GM19035 (cell line): ENCODE data around the gene EYS.
"Not testable (repeated sequence)": the region's sequence is repeated elsewhere in the genome, so short reads cannot be mapped to it uniquely, and the experiment has no call there.

Source experiments
- ATAC-seq: cut with Tn5 transposase; IDR thresholded peaks from one replicate; pipeline ENCODE4 v1.9.1; 2021; ENCODE audit not compliant: unreplicated experiment

Gene EYS

DNA sequence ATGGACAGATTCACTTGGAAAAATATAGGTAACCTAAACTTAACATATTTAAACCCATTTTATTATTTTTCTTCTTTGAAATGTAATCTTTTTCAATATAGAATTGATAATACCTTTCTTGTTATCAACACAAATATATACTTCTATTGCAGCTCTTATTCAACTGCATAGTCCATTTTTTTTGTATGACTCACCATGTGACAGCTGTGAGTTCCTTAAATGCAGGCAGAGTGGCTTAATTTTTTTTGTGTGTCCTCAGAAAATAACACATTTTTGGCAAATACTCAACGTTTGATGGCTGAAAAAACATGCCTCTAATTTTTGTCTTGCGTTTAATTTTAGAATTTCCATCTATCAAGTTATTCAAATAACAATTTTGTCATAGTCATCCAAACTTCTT lies 1616.7 kb downstream of the EYS start:
- ATAC-seq = no peak

DNA sequence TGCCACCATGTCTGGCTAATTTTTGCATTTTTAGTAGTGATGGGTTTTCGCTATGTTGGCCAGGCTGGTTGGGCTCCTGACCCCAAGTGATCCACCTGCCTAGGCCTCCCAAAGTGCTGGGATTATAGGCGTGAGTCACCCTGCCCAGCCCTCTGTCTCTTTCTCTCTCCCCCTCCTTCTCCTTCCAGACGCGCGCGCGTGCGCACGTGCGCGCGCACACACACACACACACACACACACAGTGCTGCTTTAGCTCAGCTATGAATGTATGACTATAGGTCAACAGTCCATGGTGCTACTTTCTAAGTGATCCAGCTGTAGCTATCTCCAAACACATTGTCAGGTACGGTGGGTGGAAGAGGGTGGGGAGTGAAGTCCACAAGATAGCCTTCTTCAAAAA lies 1621.9 kb downstream of the EYS start:
- ATAC-seq = no peak

DNA sequence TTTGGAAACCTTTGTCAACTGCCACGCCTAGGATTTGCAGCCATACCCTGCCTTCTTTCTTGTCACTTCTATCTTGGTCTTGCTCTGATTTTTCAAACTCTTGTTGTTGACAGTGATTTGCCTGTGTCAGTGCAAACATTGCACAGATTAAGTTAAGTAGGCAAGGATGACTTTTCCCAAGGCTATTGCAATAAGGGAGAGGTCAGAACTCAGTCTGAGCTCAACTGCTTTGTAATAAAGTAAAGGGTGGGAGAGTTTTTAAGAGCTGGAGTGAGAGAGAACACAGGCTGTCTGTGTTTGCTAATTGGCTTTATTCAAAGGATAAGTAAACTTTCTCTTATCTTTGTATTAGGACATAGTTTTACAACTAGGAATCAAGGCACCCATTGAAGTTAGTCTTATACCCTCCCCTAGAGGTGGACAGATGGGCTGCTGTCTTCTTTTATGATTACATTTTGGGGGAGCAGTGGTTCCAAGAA lies 1622.8 kb downstream of the EYS start:
- no peak for ATAC-seq

DNA sequence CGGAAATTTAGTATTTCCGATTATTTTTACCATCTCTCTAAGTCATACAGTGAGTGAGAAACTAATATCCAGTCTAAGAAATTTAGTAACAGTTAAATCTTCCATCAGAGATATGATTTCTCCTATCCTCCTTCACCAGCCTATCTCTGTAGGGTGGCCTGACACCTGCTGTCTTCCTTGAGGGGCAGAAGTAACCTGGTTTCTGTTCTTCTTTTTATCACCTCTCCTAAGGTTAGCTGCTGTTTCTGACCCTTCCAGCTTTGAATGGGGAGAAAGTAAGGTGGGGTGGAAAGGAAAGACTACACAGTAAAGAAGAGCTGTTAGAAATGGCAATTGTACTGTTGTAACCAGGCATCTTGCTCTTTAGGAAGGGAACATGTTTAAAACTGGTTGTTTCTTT lies 1623.8 kb downstream of the EYS start:
- no peak for ATAC-seq

DNA sequence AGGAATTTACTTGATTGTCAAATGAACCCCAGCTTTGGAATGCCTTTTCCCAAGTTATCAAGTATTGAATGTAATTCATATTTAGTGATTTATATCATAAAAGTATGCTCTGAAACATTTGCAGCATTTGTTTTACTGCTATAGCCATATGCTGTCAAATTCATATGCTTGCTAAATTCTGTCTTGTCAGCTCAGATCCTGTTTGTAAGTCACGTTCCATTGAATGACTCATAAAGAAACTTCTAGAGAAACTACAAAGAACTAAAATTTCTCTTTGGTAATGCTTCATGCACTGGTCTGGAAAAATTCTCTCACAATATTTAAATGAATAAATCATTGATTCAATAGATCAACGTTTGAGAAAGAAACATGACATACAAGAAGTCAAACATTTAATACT lies 1625.6 kb downstream of the EYS start:
- ATAC-seq = no peak

DNA sequence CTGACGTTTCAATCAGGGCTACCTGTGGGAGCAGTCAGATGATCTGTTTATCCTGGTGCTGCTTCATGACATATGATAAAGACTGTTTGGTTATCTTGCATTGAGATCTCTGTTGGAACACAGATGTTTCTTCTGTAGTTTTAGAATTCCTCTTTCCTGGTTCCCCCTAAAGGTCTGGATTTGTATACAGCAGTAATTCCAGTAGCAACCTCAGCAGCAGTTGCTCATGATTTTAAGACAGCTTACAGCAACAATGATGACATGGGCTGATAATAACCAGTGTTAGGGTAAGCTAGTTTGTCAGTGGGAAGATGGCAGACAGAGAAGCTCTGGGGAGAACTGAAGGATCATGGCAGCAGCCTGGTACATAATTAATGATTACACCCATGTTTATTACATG lies 1632.0 kb downstream of the EYS start:
- ATAC-seq = no peak

DNA sequence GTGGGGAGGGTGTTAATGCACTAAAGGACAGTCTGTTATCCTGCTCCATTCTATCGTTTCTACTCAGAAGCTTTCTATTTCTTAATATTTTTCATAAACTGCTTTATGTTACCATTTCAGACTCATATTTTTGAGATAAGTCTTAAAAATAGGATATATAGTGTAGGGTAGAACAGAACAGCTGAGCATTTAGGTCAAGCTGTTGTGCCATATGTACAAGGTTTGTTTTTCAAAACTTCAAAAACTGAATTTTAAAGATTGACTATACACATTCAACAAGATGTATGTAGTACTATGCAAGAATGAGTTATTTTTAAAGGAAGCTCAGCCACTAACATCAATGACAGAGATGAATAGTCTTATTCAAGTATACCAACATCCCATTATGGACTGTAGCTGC lies 1634.3 kb downstream of the EYS start:
- no peak for ATAC-seq

DNA sequence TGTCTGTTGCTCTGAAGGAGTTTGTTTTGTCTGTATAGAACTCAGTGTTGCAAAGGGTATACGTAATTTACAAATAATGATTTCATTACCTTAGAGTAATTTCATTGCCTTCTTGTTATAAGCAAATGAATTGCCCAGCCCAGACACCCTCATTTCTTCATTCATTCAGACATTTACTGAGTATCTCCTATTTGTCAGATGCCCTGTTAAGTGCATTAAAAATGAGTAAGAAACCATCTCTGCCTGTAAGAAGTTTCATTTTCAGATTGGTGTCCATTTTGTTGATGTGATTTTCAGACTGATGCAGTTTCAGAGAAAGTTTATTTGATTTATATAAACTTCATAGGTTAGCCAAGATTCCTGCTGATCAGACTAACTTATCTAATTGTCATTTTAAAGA lies 1642.1 kb downstream of the EYS start:
- ATAC-seq = no peak

DNA sequence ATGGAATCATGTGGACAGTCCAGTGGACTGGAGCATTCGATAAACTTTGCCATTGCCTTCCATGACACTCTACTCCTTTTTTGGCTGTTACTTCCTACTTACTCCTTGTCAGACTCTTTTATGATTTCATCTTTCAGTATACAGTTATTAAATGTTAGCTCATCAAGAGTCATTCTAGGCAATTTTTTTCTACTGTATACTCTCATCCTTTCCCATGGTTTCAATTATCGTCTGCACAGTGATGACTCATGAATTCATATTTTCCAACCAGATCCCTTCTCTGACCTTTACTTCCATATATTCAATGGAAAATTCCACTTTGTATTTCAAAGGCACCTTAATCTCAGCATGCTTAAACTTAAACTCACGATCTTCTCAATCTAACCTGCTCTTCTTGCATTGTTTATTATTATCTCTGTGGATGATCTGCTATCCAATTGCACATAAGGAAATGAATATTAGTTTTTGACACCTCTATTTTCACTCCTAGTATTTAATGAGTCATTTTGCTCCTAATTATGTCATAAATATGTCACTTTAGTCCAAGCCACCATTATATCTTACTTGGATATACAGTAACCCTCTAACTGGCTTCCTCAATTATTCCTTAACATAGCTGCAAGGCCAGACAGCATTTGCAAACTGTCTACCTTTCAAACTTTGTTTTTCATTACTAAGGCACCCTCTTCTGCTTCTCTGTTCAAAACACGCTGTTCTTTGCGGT lies 1643.9 kb downstream of the EYS start:
- ATAC-seq = no peak

DNA sequence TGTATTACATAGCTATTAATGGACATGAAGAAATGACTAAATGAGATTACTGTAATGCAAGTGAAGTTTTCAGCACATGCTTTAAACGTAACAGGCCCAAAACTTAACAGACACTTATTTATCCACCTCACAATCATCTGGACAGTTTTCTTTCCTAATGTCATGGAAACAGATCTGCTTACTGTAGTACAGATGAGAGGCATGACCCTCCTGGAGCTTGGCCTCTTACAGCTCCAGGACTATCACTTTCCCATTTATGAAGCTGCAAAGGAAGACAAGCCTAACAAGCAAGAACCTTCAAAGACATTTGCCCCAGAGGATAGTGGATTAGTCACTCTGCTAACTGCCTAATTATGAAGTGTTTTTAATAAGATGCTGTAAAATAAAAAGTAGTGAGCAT lies 1652.2 kb downstream of the EYS start:
- ATAC-seq = no peak

DNA sequence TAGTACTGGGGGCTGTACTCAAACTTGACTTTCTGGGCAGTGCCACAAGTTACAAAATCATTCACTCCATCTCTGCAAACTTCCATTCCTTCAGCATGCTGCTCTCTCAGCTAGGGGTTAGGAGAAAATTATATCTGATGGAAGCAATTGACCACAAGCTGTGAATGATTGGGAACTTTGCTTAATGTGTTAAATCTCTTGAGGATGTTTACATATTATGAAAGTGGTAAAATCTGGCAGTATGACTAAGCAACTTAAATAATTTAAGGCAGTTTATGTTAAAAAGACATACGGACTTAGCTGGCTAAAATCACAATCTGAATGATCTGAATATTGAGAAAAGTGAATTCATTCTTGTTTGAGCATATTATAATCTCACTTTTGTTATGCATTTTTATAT lies 1656.4 kb downstream of the EYS start:
- ATAC-seq = no peak

DNA sequence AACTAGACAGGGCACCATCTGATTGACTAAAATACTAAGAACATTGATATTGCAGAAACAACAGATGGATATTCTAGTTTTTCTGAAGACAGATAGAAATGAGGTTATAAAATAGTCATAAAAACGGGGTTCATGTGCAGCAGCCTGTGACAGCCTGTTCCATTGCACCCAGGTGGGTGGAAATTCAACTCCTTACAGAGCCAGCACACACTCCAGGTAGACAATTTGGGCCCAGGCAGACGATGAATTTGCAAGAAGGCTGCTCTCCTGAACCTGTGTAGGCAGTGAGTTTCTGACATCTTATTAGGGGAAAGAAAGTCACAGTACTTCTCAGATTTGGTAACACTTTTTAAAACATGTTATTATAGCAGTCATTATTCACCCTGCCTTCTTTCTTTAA lies 1657.3 kb downstream of the EYS start:
- ATAC-seq = no peak

DNA sequence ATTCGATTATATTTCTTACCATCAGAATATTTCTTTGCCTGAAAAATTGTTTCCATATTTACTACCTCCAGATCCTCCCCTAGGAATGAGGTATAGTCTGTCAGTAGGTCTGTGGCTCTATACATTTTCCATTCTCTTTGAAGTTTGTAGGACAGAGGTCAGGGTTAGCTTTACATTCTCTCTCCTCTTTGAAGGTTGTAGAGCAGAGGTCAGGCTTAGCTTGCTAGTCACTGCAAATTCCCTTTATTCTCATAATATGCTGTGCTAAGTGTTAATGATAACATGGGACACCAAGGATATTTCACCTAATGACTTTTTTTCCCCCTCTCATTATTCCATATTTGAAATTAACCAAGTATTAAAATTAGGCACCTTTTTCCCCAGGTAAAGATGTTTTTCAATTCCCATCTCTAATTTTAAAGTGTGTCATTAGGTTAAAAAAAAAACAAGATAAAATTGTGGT lies 1660.2 kb downstream of the EYS start:
- no peak for ATAC-seq

DNA sequence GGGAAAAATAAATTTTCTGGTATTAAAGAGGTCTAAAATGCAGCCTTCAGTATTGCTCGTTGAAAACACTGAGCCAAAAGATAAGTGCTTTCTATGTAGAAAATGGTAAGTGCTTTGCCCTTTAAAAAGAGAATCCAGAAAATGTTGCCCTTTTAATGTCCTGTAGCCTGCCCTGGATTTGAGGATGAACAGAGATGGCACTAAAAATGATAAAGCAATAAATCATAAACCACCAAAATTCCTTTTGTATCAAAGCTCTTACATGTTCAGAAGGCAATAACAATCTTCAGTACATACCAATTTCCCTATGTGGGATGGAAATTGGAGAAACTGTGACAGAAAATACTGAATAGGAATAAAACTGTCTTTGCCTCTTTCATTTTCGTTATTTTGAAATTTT lies 1665.7 kb downstream of the EYS start:
- ATAC-seq = no peak

DNA sequence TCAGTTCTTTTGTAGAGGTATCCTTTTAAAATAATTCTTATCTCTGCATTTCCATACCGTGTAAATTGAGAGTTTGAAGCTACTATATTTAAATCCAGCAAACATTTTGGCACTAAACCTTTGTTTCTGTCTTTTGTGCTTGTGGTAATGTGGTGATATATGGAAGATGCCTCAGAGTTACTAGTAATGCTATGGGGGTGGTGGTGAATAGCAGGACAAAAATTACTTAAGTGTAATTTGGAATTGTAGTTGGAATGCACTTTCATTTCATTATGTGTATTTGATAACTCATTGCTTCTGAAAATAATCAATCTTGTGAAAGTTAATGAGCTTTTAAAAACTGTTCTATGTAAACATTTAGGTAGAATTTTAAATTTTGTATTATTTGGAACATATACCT lies 1666.9 kb downstream of the EYS start:
- ATAC-seq = no peak

DNA sequence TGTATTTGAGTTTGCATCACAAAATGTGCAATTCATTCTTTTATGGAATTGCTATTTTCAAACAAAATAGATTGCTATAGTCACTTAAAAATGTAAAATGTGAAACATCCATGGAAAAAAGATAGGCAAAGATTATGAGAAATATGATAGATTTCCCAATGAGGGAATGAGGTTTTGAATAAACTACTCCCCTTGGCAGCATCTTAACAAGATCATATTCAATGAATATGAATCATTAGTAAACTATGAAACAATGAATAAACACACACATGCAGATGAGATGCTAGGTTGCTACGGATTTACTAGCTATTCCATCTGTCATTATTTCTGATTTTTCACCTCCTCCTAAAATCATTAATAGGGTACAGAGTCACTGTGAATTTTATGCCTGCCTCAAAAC lies 1669.6 kb downstream of the EYS start:
- ATAC-seq = no peak

DNA sequence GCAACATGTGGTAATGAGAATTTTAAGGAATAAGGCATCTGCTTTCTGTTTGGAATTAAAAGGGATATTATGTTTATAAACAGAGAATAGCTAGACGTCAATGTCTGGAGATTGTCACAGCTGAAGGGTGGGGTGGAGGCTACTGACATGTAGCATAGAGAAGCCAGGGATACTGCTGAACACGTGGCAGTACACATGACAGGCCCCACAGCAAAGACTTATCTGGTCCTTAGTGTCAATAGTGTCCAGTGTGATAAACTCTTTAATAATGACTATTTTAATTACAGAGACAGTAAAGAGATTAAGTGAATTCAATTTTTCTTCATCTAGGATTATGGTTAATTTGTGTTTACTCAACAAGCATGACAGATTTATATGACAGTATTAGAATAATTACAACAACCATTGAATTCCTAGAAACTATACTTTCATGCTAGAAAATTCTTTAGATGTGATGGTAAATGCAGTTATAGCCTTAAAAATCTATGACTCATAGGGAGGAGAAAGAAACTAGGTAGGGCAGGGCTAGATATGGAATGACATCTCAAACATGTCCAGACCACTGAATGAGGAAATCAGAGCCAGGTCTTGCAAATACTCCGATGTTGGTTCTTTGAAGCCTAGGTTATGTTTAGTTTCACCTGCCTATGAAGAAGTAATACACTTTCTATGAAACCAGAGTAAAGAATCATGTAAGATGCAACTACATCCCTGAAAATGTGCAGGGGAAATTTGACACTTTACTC lies 1671.9 kb downstream of the EYS start:
- ATAC-seq = no peak

DNA sequence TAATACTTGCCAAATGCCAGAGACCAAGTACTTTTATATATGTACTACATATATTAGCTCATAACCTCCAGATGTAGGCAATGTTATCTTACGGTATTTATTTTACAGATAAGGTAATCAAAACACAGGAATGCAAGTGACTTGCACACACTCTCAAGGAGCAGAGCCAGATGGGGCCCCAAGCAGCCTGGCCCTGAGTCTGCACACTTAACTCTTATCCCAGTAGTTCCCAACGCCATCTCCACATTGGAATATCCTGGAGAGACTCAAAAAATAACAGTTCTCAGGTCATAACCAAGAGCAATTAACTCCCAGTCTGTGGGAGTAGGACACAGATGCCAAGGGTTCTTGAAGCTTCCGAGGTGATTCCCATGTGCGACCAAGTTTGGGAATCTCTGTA lies 1672.7 kb downstream of the EYS start:
- no peak for ATAC-seq

DNA sequence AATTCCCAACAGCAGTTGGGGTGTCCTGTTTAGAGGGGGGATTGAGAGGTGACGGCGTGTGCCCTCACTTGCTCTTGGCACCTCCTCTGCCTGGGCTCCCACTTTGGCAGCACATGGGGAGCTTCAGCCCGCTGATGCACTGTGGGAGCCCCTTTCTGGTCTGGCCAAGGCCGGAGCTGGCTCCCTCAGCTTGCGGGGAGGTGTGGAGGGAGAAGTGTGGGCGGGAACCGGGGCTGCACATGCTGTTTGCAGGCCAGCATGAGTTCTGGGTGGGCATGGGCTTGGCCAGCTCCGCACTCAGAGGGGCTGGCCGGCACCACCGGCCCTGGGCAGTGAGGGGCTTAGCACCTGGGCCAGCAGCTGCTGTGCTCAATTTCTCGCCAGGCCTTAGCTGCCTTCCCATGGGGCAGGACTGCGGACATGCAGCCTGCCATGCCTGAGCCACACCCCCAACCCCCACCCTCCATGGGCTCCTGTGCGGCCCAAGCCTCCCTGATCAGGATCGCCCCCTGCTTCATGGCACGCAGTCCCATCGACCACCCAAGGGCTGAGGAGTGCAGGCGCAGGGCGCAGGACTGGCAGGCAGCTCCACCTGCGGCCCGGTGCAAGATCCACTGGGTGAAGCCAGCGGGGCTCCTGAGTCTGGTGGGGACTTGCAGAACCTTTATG lies 1675.9 kb downstream of the EYS start:
- not testable (repeated sequence) for ATAC-seq

DNA sequence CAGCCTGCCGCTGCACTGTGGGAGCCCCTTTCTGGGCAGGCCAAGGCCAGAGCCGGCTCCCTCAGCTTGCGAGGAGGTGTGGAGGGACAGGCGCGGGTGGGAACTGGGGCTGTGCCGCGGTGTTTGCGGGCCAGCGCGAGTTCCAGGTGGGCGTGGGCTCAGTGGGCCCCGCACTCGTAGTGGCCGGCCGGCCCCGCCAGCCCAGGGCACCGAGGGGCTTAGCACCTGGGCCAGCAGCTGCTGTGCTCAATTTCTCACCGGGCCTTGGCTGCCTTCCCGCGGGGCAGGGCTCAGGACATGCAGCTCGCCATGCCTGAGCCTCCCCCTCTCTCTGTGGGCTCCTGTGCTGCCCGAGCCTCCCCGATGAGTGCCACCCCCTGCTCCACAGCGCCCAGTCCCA lies 1683.3 kb downstream of the EYS start:
- ATAC-seq = no peak

DNA sequence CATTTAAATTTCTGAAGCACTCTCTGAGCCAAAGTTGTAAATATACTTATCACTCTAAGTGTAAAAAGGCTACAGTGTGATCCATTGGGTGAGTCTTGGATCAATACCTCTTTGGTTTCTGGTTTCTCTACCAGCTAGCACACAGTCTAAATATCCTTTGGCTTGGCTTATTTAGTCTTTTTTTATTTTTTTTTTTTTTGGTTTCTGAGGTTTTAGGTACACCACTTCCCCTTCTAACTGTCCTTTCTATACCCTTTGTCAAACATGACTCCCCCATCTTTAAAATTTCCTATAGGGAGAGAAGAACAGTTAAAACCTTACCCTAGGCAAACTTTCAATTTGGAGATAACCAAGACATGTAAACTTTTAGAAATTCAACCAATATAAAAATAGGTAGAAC lies 1692.4 kb downstream of the EYS start:
- ATAC-seq = no peak

DNA sequence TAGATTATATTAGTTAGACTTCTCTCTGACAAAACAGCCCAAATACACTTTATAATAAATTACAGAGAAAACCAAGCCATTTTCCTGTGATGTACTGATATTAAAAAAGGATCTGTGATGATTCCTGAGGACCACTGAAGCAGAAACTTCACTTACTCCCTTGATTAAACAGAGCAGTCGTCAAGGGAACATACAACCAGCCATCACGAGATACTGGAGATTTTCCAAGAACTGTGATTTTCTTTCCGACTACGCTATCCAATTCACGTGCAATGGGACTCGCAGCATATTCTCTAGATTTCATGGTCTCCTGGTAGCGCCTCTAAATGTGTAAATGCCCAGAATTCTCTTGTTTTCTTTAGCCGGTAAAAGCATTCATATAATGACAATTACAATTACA lies 1694.0 kb downstream of the EYS start:
- ATAC-seq = no peak
